A549 (cell line): Measurements from ENCODE around the gene HECTD3. TPM values are rescaled to one million over a fixed set of nuclear protein-coding genes. Genes with fewer than 3 reads are reported as not detected.
"Not testable (repeated sequence)": the region's sequence is repeated elsewhere in the genome, so short reads cannot be mapped to it uniquely, and the experiment has no call there.

Experiments used
- ATAC-seq, 2 experiments: fragments of 200-7000 bp in 1 of 2; fragments of >200 bp in 1 of 2; cut with Nextera tagmentation in 1 of 2; cut with Tn5 transposase in 1 of 2; 3 replicates each; pipeline versions ENCODE4 v1.8.0 to v1.9.1; 2018 to 2020; ENCODE audit warnings: mild to moderate bottlenecking in 1 of 2, moderate library complexity in 1 of 2
- CTCF ChIA-PET: fragments of 300-600 bp; sonication (Branson Sonifier 250); formaldehyde crosslinking; extraction: SDS; loops from one replicate; lab custom pipeline; 2021; ENCODE audit warnings: antibody characterized with exemption, inconsistent platforms; lab: Yijun Ruan, JAX
- POLR2A ChIA-PET: fragments of 350-600 bp; formaldehyde crosslinking; extraction: SDS; loops from one replicate; lab custom pipeline; 2021; ENCODE audit warnings: antibody characterized with exemption, inconsistent platforms; lab: Yijun Ruan, JAX
- DNase-seq, 2 experiments: peaks; one replicate each; pipeline versions ENCODE4 v3.0.0 to v3.0.0-alpha.2; 2011 to 2016; ENCODE audit warnings: low read depth in 1 of 2, low spot score in 1 of 2
- FAIRE-seq: peaks from 2 replicates; lab custom pipeline; 2011; peaks lifted over from hg19 to GRCh38; lab: Jason Lieb, UNC
- H3K27ac ChIP-seq, 2 experiments: fragments of >200 bp; sonication (Bioruptor Twin); formaldehyde crosslinking; 3 replicates each; pipeline ENCODE4 v1.5.1; 2016 to 2017
- H3K4me1 ChIP-seq: fragments of >200 bp; sonication (Bioruptor Twin); formaldehyde crosslinking; 3 replicates; pipeline ENCODE4 v1.6.1; 2016
- H3K4me2 ChIP-seq: fragments of >200 bp; sonication (Bioruptor Twin); formaldehyde crosslinking; 3 replicates; pipeline ENCODE4 v1.6.1; 2016
- H3K4me3 ChIP-seq: fragments of >200 bp; sonication (Bioruptor Twin); formaldehyde crosslinking; 3 replicates; pipeline ENCODE4 v1.5.1; 2016
- H3K9me3 ChIP-seq: fragments of >200 bp; sonication (Bioruptor Twin); formaldehyde crosslinking; 3 replicates; pipeline ENCODE4 v1.6.1; 2016
- CEBPB ChIP-seq, 2 experiments: fragments of >200 bp in 1 of 2; sonication (Bioruptor Twin) in 1 of 2; formaldehyde crosslinking in 1 of 2; IDR thresholded peaks; 2 replicates each; pipeline ENCODE4 v1.6.1; 2012 to 2016
- WGBS: methylation state at CpG from one replicate; pipeline ENCODE4 v1.1.6; 2017; ENCODE audit errors: missing lambda C conversion rate; 5-methylcytosine and 5-hydroxymethylcytosine counted together
- polyA plus RNA-seq, 4 experiments: library from polyadenylated mRNA; depleted of rRNA in 3 of 4; stranded (reverse); fragments of >200 nt; fragmentation: RNase III in 1 of 4; extraction: RNeasy Plus Mini Kit Qiagen cat#74134 plus additional on column Dnase treatment in 1 of 4; gene quantifications; 2 replicates in 3 of 4; 3 replicates in 1 of 4; pipeline ENCODE4 v1.2.3, GENCODE V29; 2011 to 2017

Gene HECTD3
- polyA plus RNA-seq, 2 of the 4 experiments (the other 2 are of a cell fraction), result 19.6 to 24.2 TPM

DNA sequence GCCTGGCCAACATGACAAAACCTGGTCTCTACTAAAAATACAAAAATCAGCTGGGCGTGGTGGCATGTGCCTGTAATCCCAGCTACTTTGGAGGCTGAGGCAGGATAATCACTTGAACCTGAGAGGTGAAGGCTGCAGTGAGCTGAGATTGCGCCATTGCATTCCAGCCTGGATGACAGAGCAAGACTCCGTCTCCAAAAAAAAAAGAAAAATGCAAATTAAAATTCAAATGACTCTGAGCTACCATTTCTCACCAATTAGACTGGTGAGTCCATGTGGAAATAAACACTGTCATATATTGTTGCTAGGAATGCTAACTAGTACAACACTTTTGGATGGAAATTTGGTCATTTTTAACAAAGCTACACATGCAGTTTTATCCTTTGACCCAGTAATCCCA, 53.6 kb downstream of the HECTD3 start:
- DNase-seq, POLR2A ChIA-PET, ATAC-seq, H3K27ac ChIP-seq, H3K4me3 ChIP-seq, H3K4me1 ChIP-seq, H3K4me2 ChIP-seq, FAIRE-seq, H3K9me3 ChIP-seq: not testable (repeated sequence)
- CTCF ChIA-PET, result interaction anchor here (1.0 to 1.4 kb wide), 2 partner anchors 23 to 108 kb away, joined by 3 read pairs; no protein-coding TSS in a partner anchor
- WGBS, result 92% methylated on average over 3 of the region's 3 CpGs
- 0 out of 4 replicates have a peak, but pooled peaks of 1 of the 2 experiments have one; percentile 9 for TF ChIP-seq CEBPB (IDR thresholded peaks at IDR 0.05)

DNA sequence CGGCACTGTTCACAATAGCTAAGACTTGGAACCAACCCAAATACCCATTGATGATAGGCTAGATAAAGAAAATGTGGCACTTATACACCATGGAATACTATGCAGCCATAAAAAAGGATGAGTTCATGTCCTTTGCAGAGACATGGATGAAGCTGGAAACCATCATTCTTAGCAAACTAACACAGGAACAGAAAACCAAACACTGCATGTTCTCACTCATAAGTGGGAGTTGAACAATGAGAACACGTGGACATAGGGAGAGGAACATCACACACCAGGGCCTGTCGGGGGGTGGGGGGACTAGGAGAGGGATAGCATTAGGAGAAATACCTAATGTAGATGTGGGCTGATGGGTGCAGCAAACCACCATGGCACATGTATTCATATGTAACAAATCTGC, 55.0 kb downstream of the HECTD3 start:
- DNase-seq, ATAC-seq, H3K4me3 ChIP-seq, CTCF ChIA-PET, H3K4me2 ChIP-seq, H3K9me3 ChIP-seq, H3K4me1 ChIP-seq, FAIRE-seq, H3K27ac ChIP-seq, POLR2A ChIA-PET: not testable (repeated sequence)
- 98% methylated on average over 2 of the region's 3 CpGs for WGBS

Other genes starting within 250 kb of the HECTD3 start
- gene RPS8, start 235.8 kb downstream of the HECTD3 start, polyA plus RNA-seq (2011; rRNA removed), result 1,515 and 1,820 TPM in 2 replicates
- 1,575 to 1,608 TPM (median 1,577 TPM) in 3 replicates for gene RPS8, start 235.8 kb downstream of the HECTD3 start, polyA plus RNA-seq (2017; fragmentation: RNase III; extraction: RNeasy Plus Mini Kit Qiagen cat#74134 plus additional on column Dnase treatment)
- 0.04 and 0.09 TPM in 2 replicates for gene BEST4, start 223.2 kb downstream of the HECTD3 start, polyA plus RNA-seq (2011; rRNA removed)
- 0.07 to 0.08 TPM in 2 of 3 replicates, not detected in the other for gene BEST4, start 223.2 kb downstream of the HECTD3 start, polyA plus RNA-seq (2017; fragmentation: RNase III; extraction: RNeasy Plus Mini Kit Qiagen cat#74134 plus additional on column Dnase treatment)
- gene PLK3, start 210.9 kb downstream of the HECTD3 start, polyA plus RNA-seq (2011; rRNA removed), result 12.6 and 16.0 TPM in 2 replicates
- 10.9 to 11.6 TPM (median 11.2 TPM) in 3 replicates for gene PLK3, start 210.9 kb downstream of the HECTD3 start, polyA plus RNA-seq (2017; fragmentation: RNase III; extraction: RNeasy Plus Mini Kit Qiagen cat#74134 plus additional on column Dnase treatment)
- gene DYNLT4, start 204.0 kb downstream of the HECTD3 start, polyA plus RNA-seq (2011; rRNA removed), result 0.21 TPM in 1 of 2 replicates, not detected in the other
- gene DYNLT4, start 204.0 kb downstream of the HECTD3 start, polyA plus RNA-seq (2017; fragmentation: RNase III; extraction: RNeasy Plus Mini Kit Qiagen cat#74134 plus additional on column Dnase treatment), result 0.12 to 0.18 TPM in 2 of 3 replicates, not detected in the other
- 4.2 and 4.7 TPM in 2 replicates for gene BTBD19, start 202.8 kb downstream of the HECTD3 start, polyA plus RNA-seq (2011; rRNA removed)
- gene BTBD19, start 202.8 kb downstream of the HECTD3 start, polyA plus RNA-seq (2017; fragmentation: RNase III; extraction: RNeasy Plus Mini Kit Qiagen cat#74134 plus additional on column Dnase treatment), result 4.5 to 8.9 TPM (median 7.4 TPM) in 3 replicates
- 0.14 and 0.25 TPM in 2 replicates for gene PTCH2, start 168.1 kb downstream of the HECTD3 start, polyA plus RNA-seq (2011; rRNA removed)
- 0.22 to 0.32 TPM (median 0.25 TPM) in 3 replicates for gene PTCH2, start 168.1 kb downstream of the HECTD3 start, polyA plus RNA-seq (2017; fragmentation: RNase III; extraction: RNeasy Plus Mini Kit Qiagen cat#74134 plus additional on column Dnase treatment)
- gene EIF2B3, start 24.7 kb downstream of the HECTD3 start, polyA plus RNA-seq (2011; rRNA removed), result 25.4 and 35.2 TPM in 2 replicates
- 21.4 to 25.8 TPM (median 22.1 TPM) in 3 replicates for gene EIF2B3, start 24.7 kb downstream of the HECTD3 start, polyA plus RNA-seq (2017; fragmentation: RNase III; extraction: RNeasy Plus Mini Kit Qiagen cat#74134 plus additional on column Dnase treatment)
- gene UROD, start 930 bp upstream of the HECTD3 start, polyA plus RNA-seq (2011; rRNA removed), result 59.0 and 74.5 TPM in 2 replicates
- 52.6 to 58.6 TPM (median 57.8 TPM) in 3 replicates for gene UROD, start 930 bp upstream of the HECTD3 start, polyA plus RNA-seq (2017; fragmentation: RNase III; extraction: RNeasy Plus Mini Kit Qiagen cat#74134 plus additional on column Dnase treatment)
- 1.3 and 2.0 TPM in 2 replicates for gene ZSWIM5, start 195.3 kb upstream of the HECTD3 start, polyA plus RNA-seq (2011; rRNA removed)
- 0.39 to 0.52 TPM (median 0.49 TPM) in 3 replicates for gene ZSWIM5, start 195.3 kb upstream of the HECTD3 start, polyA plus RNA-seq (2017; fragmentation: RNase III; extraction: RNeasy Plus Mini Kit Qiagen cat#74134 plus additional on column Dnase treatment)